ENCODE data around the gene CDCA7L.
A peak's percentile ranks its signal among the peaks of the same experiment; 100 is the strongest.

The CDCA7L gene

GRCh38 chr7:21948364-21948763 is 2.7 kb upstream of the CDCA7L start:
- in situ Hi-C loops (cut with HindIII; ENCODE audit: low pct_ligation_motif_present, low sequenced_read_pairs) = no loop called here

GRCh38 chr7:21947946-21948345 is 2.2 kb upstream of the CDCA7L start:
- TF ChIP-seq CTCF (IDR thresholded peaks at IDR 0.05; ENCODE audit: low read depth, low read length, missing control alignments) = no peak
- no peak for DNase-seq
- Histone ChIP-seq H3K4me3 (ENCODE audit: low read depth, low read length) (no peak overlapping the region), H3K27ac (no peak overlapping the region), H3K36me3 (replicated peaks) (no peaks in the 10 kb centered on the region), H3K27me3 (replicated peaks) (no peaks in the 10 kb centered on the region)
- in situ Hi-C loops (cut with HindIII; ENCODE audit: low pct_ligation_motif_present, low sequenced_read_pairs) = no loop called here

More at GRCh38 chr7:21948364-21948763, 2.7 kb upstream of the CDCA7L start:
- Histone ChIP-seq H3K27me3 (replicated peaks) (no peaks in the 10 kb centered on the region), H3K4me3 (ENCODE audit: low read depth, low read length) (no peak overlapping the region), H3K27ac (no peak overlapping the region), H3K36me3 (replicated peaks) (no peaks in the 10 kb centered on the region)
- TF ChIP-seq CTCF (IDR thresholded peaks at IDR 0.05; ENCODE audit: low read depth, low read length, missing control alignments) = no peak
- DNase-seq = no peak

- no peak for DNase-seq
- no peak overlapping the region for H3K4me3 ChIP-seq (ENCODE audit: low read depth, low read length)
- in situ Hi-C loops (cut with HindIII; ENCODE audit: low pct_ligation_motif_present, low sequenced_read_pairs) = no loop called here
- no peaks in the 10 kb centered on the region for H3K27me3 ChIP-seq (replicated peaks)
- no peaks in the 10 kb centered on the region for H3K36me3 ChIP-seq (replicated peaks)
- H3K27ac ChIP-seq = no peak overlapping the region
- no peak for TF ChIP-seq CTCF (IDR thresholded peaks at IDR 0.05; ENCODE audit: low read depth, low read length, missing control alignments)
Observed at GRCh38 chr7:21947056-21947455, 1.4 kb upstream of the CDCA7L start.

GRCh38 chr7:21946222-21946709 is 567 bp upstream of the CDCA7L start:
- Histone ChIP-seq H3K36me3 (replicated peaks) (no peaks in the 10 kb centered on the region), H3K27me3 (replicated peaks) (no peaks in the 10 kb centered on the region), H3K4me3 (ENCODE audit: low read depth, low read length) (peak overlapping the region; percentile 80), H3K27ac (peak overlapping the region; percentile 87)
- in situ Hi-C loops (cut with HindIII; ENCODE audit: low pct_ligation_motif_present, low sequenced_read_pairs) = no loop called here
- TF ChIP-seq CTCF (IDR thresholded peaks at IDR 0.05; ENCODE audit: low read depth, low read length, missing control alignments) = no peak
- no peak for DNase-seq

GRCh38 chr7:21944616-21945453 is 864 bp downstream of the CDCA7L start:
- no peak for DNase-seq
- Histone ChIP-seq H3K27me3 (replicated peaks) (no peaks in the 10 kb centered on the region), H3K36me3 (replicated peaks) (no peaks in the 10 kb centered on the region), H3K27ac (peak overlapping the region; percentile 8), H3K4me3 (ENCODE audit: low read depth, low read length) (peak overlapping the region; percentile 80)
- in situ Hi-C loops (cut with HindIII; ENCODE audit: low pct_ligation_motif_present, low sequenced_read_pairs) = no loop called here
- no peak for TF ChIP-seq CTCF (IDR thresholded peaks at IDR 0.05; ENCODE audit: low read depth, low read length, missing control alignments)

All from brain microvascular endothelial cell (primary cell).